Testis (tissue), 3 donors: ENCODE data around the gene FOXA1. TPM values are rescaled to one million over a fixed set of nuclear protein-coding genes. Genes with fewer than 3 reads are reported as not detected.
"Not testable (repeated sequence)": the region's sequence is repeated elsewhere in the genome, so short reads cannot be mapped to it uniquely, and the experiment has no call there.

ENCODE experiments used
- DNase-seq: peaks from one replicate; pipeline ENCODE4 v3.0.0-alpha.2; 2019
- H3K27ac ChIP-seq, 2 donors: fragments of 200-600 bp; sonication (generic); one replicate each; pipeline ENCODE4 v1.5.1; 2019
- H3K27me3 ChIP-seq: fragments of 200-600 bp; sonication (generic); one replicate; pipeline ENCODE4 v1.5.1; 2019
- H3K36me3 ChIP-seq: fragments of 200-600 bp; sonication (generic); one replicate; pipeline ENCODE4 v1.5.1; 2017; ENCODE audit warnings: low read depth; ENCODE audit errors: missing control alignments
- H3K4me1 ChIP-seq: fragments of 200-600 bp; sonication (generic); one replicate; pipeline ENCODE4 v1.5.1; 2019
- H3K4me3 ChIP-seq, 2 donors: fragments of 200-600 bp; sonication (generic); one replicate each; pipeline ENCODE4 v1.5.1; 2017 to 2019
- H3K9me3 ChIP-seq: fragments of 200-600 bp; sonication (generic); one replicate; pipeline ENCODE4 v1.5.1; 2017
- CTCF ChIP-seq, 3 experiments: fragments of 450-650 bp in 2 of 3; fragments of 200-600 bp in 1 of 3; sonication (generic) in 1 of 3; IDR thresholded peaks; one replicate each; pipeline ENCODE4 v1.5.1; 2016 to 2019; ENCODE audit warnings: antibody characterized with exemption in 3 of 3, mild to moderate bottlenecking in 2 of 3, moderate library complexity in 1 of 3
- POLR2A ChIP-seq: fragments of 450-650 bp; IDR thresholded peaks from one replicate; pipeline ENCODE4 v1.6.1; 2017; ENCODE audit warnings: antibody characterized with exemption, mild to moderate bottlenecking, moderate library complexity
- WGBS, 2 donors: methylation state at CpG; one replicate each; pipeline ENCODE4 v1.1.5; 2018; 5-methylcytosine and 5-hydroxymethylcytosine counted together
- intact Hi-C: fragments of 100-400 bp; cut with DNase I; formaldehyde crosslinking; loops from one replicate; pipeline ENCODE4 v1.15.1; 2023; ENCODE audit warnings: low total_unique reads
- polyA plus RNA-seq: library from polyadenylated mRNA; stranded (reverse); fragments of 350-450 nt; fragmentation: Illumina TruSeq; extraction: RNeasy Lipid Tissue Mini Kit (QIAGEN cat#74804); gene quantifications from one replicate; pipeline ENCODE4 v1.2.3, GENCODE V29; 2014; ENCODE audit warnings: low read depth, low replicate concordance; ENCODE audit not compliant: insufficient read depth
- total RNA-seq, 2 donors: library from RNA; depleted of rRNA; stranded (reverse); fragments of >200 nt; gene quantifications; one replicate each; pipeline ENCODE4 v1.2.3, GENCODE V29; 2016

Gene FOXA1
- total and polyA plus RNA-seq, 3 donors from 2014 or later = 0.95 to 3.0 (median 2.2) TPM

GRCh38 chr14:37565550-37565949 lies 29.5 kb downstream of the FOXA1 start:
- DNase-seq = no peak
- WGBS, 2 donors = 87 to 89% methylated on average over 1 of the region's 1 CpG

GRCh38 chr14:37563189-37563588 lies 31.9 kb downstream of the FOXA1 start:
- no peaks in the 10 kb centered on the region for H3K27me3 ChIP-seq
- no peaks in the 10 kb centered on the region for H3K4me1 ChIP-seq
- TF ChIP-seq POLR2A = no peak
- intact Hi-C loops = no loop called here
- no peak overlapping the region for H3K27ac ChIP-seq
- H3K9me3 ChIP-seq = no peaks in the 10 kb centered on the region
- no peak for DNase-seq
- H3K36me3 ChIP-seq = no peaks in the 10 kb centered on the region
- no peak overlapping the region for H3K4me3 ChIP-seq
- WGBS, 2 donors = 83 to 89% methylated on average over 2 of the region's 2 CpGs

More at GRCh38 chr14:37565550-37565949, 29.5 kb downstream of the FOXA1 start:
- no peaks in the 10 kb centered on the region for H3K27me3 ChIP-seq
- H3K4me3 ChIP-seq = no peak overlapping the region
- H3K9me3 ChIP-seq = no peaks in the 10 kb centered on the region
- H3K4me1 ChIP-seq = no peaks in the 10 kb centered on the region
- TF ChIP-seq POLR2A (no peak), CTCF (IDR thresholded peaks at IDR 0.05) (no peak)
- no peaks in the 10 kb centered on the region for H3K36me3 ChIP-seq
- H3K27ac ChIP-seq = no peak overlapping the region
- intact Hi-C loops = no loop called here

GRCh38 chr14:37559386-37559785 lies 35.7 kb downstream of the FOXA1 start:
- Histone ChIP-seq H3K4me1 (no peaks in the 10 kb centered on the region), H3K4me3 (no peak overlapping the region), H3K27me3 (no peaks in the 10 kb centered on the region), H3K27ac (no peak overlapping the region), H3K9me3 (no peaks in the 10 kb centered on the region), H3K36me3 (no peaks in the 10 kb centered on the region)
- no peak for DNase-seq
- WGBS, 2 donors = 89 to 90% methylated on average over 6 of the region's 6 CpGs
- intact Hi-C loops = no loop called here
- no peak for TF ChIP-seq POLR2A
- no peak for TF ChIP-seq CTCF (IDR thresholded peaks at IDR 0.05)

- DNase-seq = no peak
- no peak for TF ChIP-seq CTCF (IDR thresholded peaks at IDR 0.05)
- TF ChIP-seq POLR2A = no peak
- H3K36me3 ChIP-seq = no peaks in the 10 kb centered on the region
- no peak overlapping the region for H3K27ac ChIP-seq
- intact Hi-C loops = no loop called here
- no peaks in the 10 kb centered on the region for H3K27me3 ChIP-seq
- H3K4me3 ChIP-seq = no peak overlapping the region
- no peaks in the 10 kb centered on the region for H3K9me3 ChIP-seq
- 95 to 98% methylated on average over 4 of the region's 4 CpGs for WGBS, 2 donors
- H3K4me1 ChIP-seq = no peaks in the 10 kb centered on the region
Observed at GRCh38 chr14:37558740-37559139, 36.3 kb downstream of the FOXA1 start.

GRCh38 chr14:37555596-37555995 lies 39.5 kb downstream of the FOXA1 start:
- H3K36me3 ChIP-seq, DNase-seq, H3K9me3 ChIP-seq, H3K27me3 ChIP-seq, intact Hi-C loops, H3K27ac ChIP-seq, H3K4me1 ChIP-seq: not testable (repeated sequence)
- whole genome bisulfite sequencing, 2 donors = 82% methylated on average over 20 of the region's 33 CpGs; no CpG with 5 or more reads in 1 of the 2 donors
- H3K4me3 ChIP-seq = peak overlapping the region in 1 of 2 donors; percentile 7

GRCh38 chr14:37553935-37554550 lies 41.0 kb downstream of the FOXA1 start:
- no peaks in the 10 kb centered on the region for H3K4me1 ChIP-seq
- no peak for DNase-seq
- no peaks in the 10 kb centered on the region for H3K36me3 ChIP-seq
- no peaks in the 10 kb centered on the region for H3K9me3 ChIP-seq
- no peak overlapping the region for H3K4me3 ChIP-seq
- intact Hi-C loops = no loop called here
- no peaks in the 10 kb centered on the region for H3K27me3 ChIP-seq
- H3K27ac ChIP-seq = no peak overlapping the region
- TF ChIP-seq POLR2A (no peak), CTCF (IDR thresholded peaks at IDR 0.05) (no peak)
- 90 to 100% methylated on average over 1 of the region's 1 CpG for WGBS, 2 donors
